OCI-LY7 (cell line): ENCODE data around the gene WRNIP1. TPM values are rescaled to one million over a fixed set of nuclear protein-coding genes. Genes with fewer than 3 reads are reported as not detected.

Source experiments
- BruUV-seq: library from RNA; stranded (reverse); fragments of 400-500 nt; replicated peaks from 2 replicates; lab custom pipeline; 2021; lab: Mats Ljungman, UMichigan
- CTCF ChIA-PET: fragments of 300-600 bp; sonication (Branson Sonifier 250); formaldehyde crosslinking; loops from one replicate; lab custom pipeline; 2022; ENCODE audit warnings: antibody characterized with exemption; ENCODE audit not compliant: unreplicated experiment; lab: Charles Lee
- POLR2A ChIA-PET: fragments of 300-600 bp; sonication (Branson Sonifier 250); formaldehyde crosslinking; loops from one replicate; lab custom pipeline; 2022; ENCODE audit warnings: antibody characterized with exemption; lab: Charles Lee
- DNase-seq: peaks from one replicate; pipeline ENCODE4 v3.0.0-alpha.2; 2015; ENCODE audit warnings: low spot score
- H2AFZ ChIP-seq: fragments of 200-600 bp; sonication (generic), shearing (Covaris generic); 2 replicates; pipeline ENCODE4 v1.6.1; 2014; ENCODE audit warnings: mild to moderate bottlenecking, antibody characterized with exemption, low read length, moderate library complexity
- H3K27ac ChIP-seq: fragments of 200-600 bp; sonication (generic); 2 replicates; pipeline ENCODE4 v1.5.1; 2014; ENCODE audit warnings: mixed run types, low read depth, mild to moderate bottlenecking, moderate library complexity, low read length, inconsistent platforms; ENCODE audit not compliant: poor library complexity, severe bottlenecking
- H3K36me3 ChIP-seq: fragments of 200-600 bp; sonication (generic); 2 replicates; pipeline ENCODE4 v1.6.1; 2014; ENCODE audit warnings: mild to moderate bottlenecking, antibody characterized with exemption, low read length, moderate library complexity, mixed read lengths; ENCODE audit not compliant: insufficient read depth
- H3K4me1 ChIP-seq: fragments of 200-600 bp; sonication (generic); 2 replicates; pipeline ENCODE4 v1.5.1; 2014; ENCODE audit warnings: mild to moderate bottlenecking, low read length; ENCODE audit not compliant: insufficient read depth, poor library complexity, severe bottlenecking
- H3K4me2 ChIP-seq: fragments of 200-600 bp; sonication (generic); 2 replicates; pipeline ENCODE4 v1.6.1; 2014; ENCODE audit warnings: mild to moderate bottlenecking, low read length
- H3K4me3 ChIP-seq: fragments of 200-600 bp; sonication (generic); 2 replicates; pipeline ENCODE4 v1.5.1; 2014; ENCODE audit warnings: mild to moderate bottlenecking, low read depth, low read length; ENCODE audit not compliant: poor library complexity, severe bottlenecking
- H3K79me2 ChIP-seq: fragments of 200-600 bp; sonication (generic); 2 replicates; pipeline ENCODE4 v1.6.1; 2016; ENCODE audit warnings: low read depth, mild to moderate bottlenecking, low read length, moderate library complexity, mixed read lengths; ENCODE audit not compliant: insufficient read depth
- H3K9me2 ChIP-seq: fragments of 200-600 bp; sonication (generic); 2 replicates; pipeline ENCODE4 v1.6.1; 2016; ENCODE audit warnings: mild to moderate bottlenecking, low read length, mixed read lengths; ENCODE audit not compliant: insufficient read depth
- H3K9me3 ChIP-seq: fragments of 200-600 bp; sonication (generic); 2 replicates; pipeline ENCODE4 v1.6.1; 2014; ENCODE audit warnings: mild to moderate bottlenecking, mixed run types, low read length, mixed read lengths
- H4K20me1 ChIP-seq: fragments of 200-600 bp; sonication (generic); 2 replicates; pipeline ENCODE4 v1.6.1; 2014; ENCODE audit warnings: mild to moderate bottlenecking, antibody characterized with exemption, low read length, moderate library complexity, mixed read lengths; ENCODE audit not compliant: insufficient read depth
- EZH2phosphoT487 ChIP-seq: fragments of 200-600 bp; sonication (generic); IDR thresholded peaks from 2 replicates; pipeline ENCODE4 v1.6.1; 2018; ENCODE audit warnings: low read depth, borderline replicate concordance, mild to moderate bottlenecking, mixed run types, antibody characterized with exemption, low read length, moderate library complexity, mixed read lengths
- intact Hi-C: fragments of 100-400 bp; cut with micrococcal nuclease; formaldehyde crosslinking; loops from one replicate; pipeline ENCODE4 v1.10.0; 2022; ENCODE audit not compliant: unreplicated experiment
- total RNA-seq, 2 experiments: library from RNA; depleted of rRNA in 1 of 2; stranded (reverse); fragments of >200 nt in 1 of 2; shearing (Covaris generic) in 1 of 2; gene quantifications; 2 replicates each; pipeline ENCODE4 v1.2.3, GENCODE V29; 2014 to 2022
- TF ChIP-seq, protein P1 (sequence below): fragments of 200-600 bp; sonication (generic); conservative IDR thresholded peaks from 2 replicates; pipeline ENCODE4 v1.5.1; 2014; ENCODE audit warnings: mild to moderate bottlenecking, antibody characterized with exemption, low read length, moderate library complexity, mixed read lengths

Gene WRNIP1
- total RNA-seq, 2 experiments from 2014 or later: 43.8 to 54.2 TPM

DNA sequence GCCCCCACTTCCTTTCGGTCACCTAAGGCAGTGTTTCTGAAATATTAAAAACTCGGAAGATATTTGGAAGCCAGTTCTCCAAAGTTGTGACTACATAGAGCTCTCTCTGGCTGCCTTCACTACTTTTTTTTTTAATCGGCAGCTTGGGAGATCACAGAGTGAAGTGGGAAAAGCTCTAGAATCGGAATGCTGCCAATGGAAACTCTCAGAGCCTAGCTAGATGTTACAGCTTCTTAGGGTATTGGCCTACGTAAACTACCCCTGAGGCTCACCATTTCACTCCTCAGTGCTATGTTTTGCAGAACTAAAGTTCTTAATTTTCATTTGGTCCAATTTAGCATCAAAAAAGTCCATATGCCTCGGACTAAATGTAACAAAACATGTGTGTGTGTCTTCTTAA, 61.9 kb downstream of the WRNIP1 start:
- TF ChIP-seq, protein P1, sequence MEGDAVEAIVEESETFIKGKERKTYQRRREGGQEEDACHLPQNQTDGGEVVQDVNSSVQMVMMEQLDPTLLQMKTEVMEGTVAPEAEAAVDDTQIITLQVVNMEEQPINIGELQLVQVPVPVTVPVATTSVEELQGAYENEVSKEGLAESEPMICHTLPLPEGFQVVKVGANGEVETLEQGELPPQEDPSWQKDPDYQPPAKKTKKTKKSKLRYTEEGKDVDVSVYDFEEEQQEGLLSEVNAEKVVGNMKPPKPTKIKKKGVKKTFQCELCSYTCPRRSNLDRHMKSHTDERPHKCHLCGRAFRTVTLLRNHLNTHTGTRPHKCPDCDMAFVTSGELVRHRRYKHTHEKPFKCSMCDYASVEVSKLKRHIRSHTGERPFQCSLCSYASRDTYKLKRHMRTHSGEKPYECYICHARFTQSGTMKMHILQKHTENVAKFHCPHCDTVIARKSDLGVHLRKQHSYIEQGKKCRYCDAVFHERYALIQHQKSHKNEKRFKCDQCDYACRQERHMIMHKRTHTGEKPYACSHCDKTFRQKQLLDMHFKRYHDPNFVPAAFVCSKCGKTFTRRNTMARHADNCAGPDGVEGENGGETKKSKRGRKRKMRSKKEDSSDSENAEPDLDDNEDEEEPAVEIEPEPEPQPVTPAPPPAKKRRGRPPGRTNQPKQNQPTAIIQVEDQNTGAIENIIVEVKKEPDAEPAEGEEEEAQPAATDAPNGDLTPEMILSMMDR: no peak
- TF ChIP-seq EZH2phosphoT487: no peak
- no TSS peak for BruUV-seq
- Histone ChIP-seq H4K20me1 (no peaks in the 10 kb centered on the region), H3K4me2 (no peak overlapping the region), H3K4me1 (no peaks in the 10 kb centered on the region), H3K79me2 (no peaks in the 10 kb centered on the region), H3K27ac (no peak overlapping the region), H3K9me2 (no peaks in the 10 kb centered on the region), H3K9me3 (0 out of 2 replicates have a peak, but pooled peaks cover 3% of the 10 kb centered on the region), H2AFZ (no peak overlapping the region), H3K36me3 (no peaks in the 10 kb centered on the region), H3K4me3 (no peak overlapping the region)
- POLR2A ChIA-PET: no interaction called here
- no peak for DNase-seq
- CTCF ChIA-PET: no interaction called here
- intact Hi-C loops: no loop called here

DNA sequence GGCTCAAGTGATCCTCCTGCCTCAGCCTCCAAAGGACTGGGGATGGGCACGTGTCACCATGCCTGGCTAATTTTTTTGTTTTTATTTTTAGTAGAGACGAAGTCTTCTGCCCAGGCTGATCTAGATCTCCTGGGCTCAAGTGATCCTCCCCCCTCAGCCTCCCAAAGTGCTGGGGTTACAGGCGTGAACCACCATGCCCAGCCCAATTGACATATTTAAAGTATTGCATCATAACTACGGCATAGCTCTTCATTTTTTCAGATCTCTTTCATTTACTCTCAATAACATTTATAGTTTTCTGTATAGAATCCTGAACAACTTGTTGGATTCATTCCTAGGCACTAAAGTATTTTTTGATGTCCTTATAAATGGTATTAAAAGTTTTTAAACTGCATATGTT, 63.4 kb downstream of the WRNIP1 start:
- Histone ChIP-seq H2AFZ (no peak overlapping the region), H3K4me3 (no peak overlapping the region), H3K79me2 (no peaks in the 10 kb centered on the region), H4K20me1 (no peaks in the 10 kb centered on the region), H3K36me3 (no peaks in the 10 kb centered on the region), H3K9me3 (no peaks in the 10 kb centered on the region), H3K4me1 (no peaks in the 10 kb centered on the region), H3K9me2 (no peaks in the 10 kb centered on the region), H3K27ac (no peak overlapping the region), H3K4me2 (no peak overlapping the region)
- no peak for TF ChIP-seq EZH2phosphoT487
- TF ChIP-seq, protein P1: no peak
- CTCF ChIA-PET: no interaction called here
- intact Hi-C loops: no loop called here
- no peak for DNase-seq
- POLR2A ChIA-PET: interaction anchor here (0.5 to 1.6 kb wide), 5 partner anchors 10 to 279 kb away, joined by 3 to 4 read pairs (median 3); no protein-coding TSS in a partner anchor
- no TSS peak for BruUV-seq

DNA sequence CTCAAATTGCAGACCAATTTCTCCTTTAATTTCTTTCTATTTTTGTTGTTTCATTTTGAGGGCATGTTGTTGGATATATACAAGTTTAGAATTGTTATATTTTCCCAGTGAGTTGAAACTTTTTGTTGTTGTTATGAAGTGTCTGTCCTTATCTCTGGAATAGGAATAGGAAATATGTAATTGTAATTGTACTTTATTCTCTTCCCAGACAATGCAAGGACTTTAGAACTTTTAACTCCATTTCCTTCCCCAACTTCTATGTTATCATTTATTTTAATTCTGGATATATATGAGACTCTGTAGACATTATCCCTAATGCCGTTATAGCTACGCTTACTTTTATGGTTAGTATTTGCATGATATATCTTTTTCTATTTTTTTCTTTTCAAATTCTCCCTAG, 64.1 kb downstream of the WRNIP1 start:
- no peak for DNase-seq
- ChIA-PET POLR2A (interaction anchor here (1.0 to 1.6 kb wide), 3 partner anchors 10 to 151 kb away, joined by 3 to 4 read pairs (median 3); no protein-coding TSS in a partner anchor), CTCF (no interaction called here)
- Histone ChIP-seq H3K4me1 (no peaks in the 10 kb centered on the region), H2AFZ (no peak overlapping the region), H3K9me3 (no peaks in the 10 kb centered on the region), H3K4me3 (no peak overlapping the region), H3K79me2 (no peaks in the 10 kb centered on the region), H3K9me2 (no peaks in the 10 kb centered on the region), H4K20me1 (no peaks in the 10 kb centered on the region), H3K27ac (no peak overlapping the region), H3K36me3 (no peaks in the 10 kb centered on the region), H3K4me2 (no peak overlapping the region)
- no peak for TF ChIP-seq EZH2phosphoT487
- TF ChIP-seq, protein P1: no peak
- intact Hi-C loops: no loop called here
- no TSS peak for BruUV-seq
